H1 (cell line): Measurements from ENCODE around the gene C1QL2. TPM values are rescaled to one million over a fixed set of nuclear protein-coding genes. Genes with fewer than 3 reads are reported as not detected.

Experiments used
- CTCF ChIA-PET: fragments of 300-600 bp; sonication (Branson Sonifier 250); formaldehyde crosslinking; loops from one replicate; lab custom pipeline; 2021; ENCODE audit not compliant: partially characterized antibody; lab: Charles Lee
- POLR2A ChIA-PET: fragments of 300-600 bp; sonication (Branson Sonifier 250); formaldehyde crosslinking; loops from one replicate; lab custom pipeline; 2021; ENCODE audit warnings: inconsistent platforms; ENCODE audit not compliant: partially characterized antibody; lab: Charles Lee
- DNase-seq, 2 experiments: peaks; one replicate each; pipeline versions ENCODE4 v3.0.0 to v3.0.0-alpha.2; 2010 to 2022; ENCODE audit warnings: low spot score in 2 of 2, low read depth in 1 of 2, mixed read lengths in 1 of 2
- FAIRE-seq: peaks from 2 replicates; lab custom pipeline; 2011; peaks lifted over from hg19 to GRCh38; lab: Jason Lieb, UNC
- H2AFZ ChIP-seq: 2 replicates; pipeline ENCODE4 v1.8.1; 2012; ENCODE audit warnings: low read length, inconsistent platforms
- H2AK5ac ChIP-seq: 2 replicates; pipeline ENCODE4 v1.6.1; 2013; ENCODE audit warnings: low read depth, low read length
- H2BK120ac ChIP-seq: replicated peaks from 2 replicates; pipeline ENCODE3; 2013; ENCODE audit warnings: low read depth, low read length, inconsistent platforms
- H2BK12ac ChIP-seq: 2 replicates; pipeline ENCODE4 v1.6.1; 2013; ENCODE audit warnings: low read depth, low read length
- H2BK15ac ChIP-seq: 2 replicates; pipeline ENCODE4 v1.6.1; 2013; ENCODE audit warnings: low read length
- H2BK20ac ChIP-seq: 2 replicates; pipeline ENCODE4 v1.6.1; 2013; ENCODE audit warnings: low read length
- H2BK5ac ChIP-seq: 2 replicates; pipeline ENCODE4 v1.6.1; 2013; ENCODE audit warnings: low read depth, low read length
- H3K14ac ChIP-seq: 2 replicates; pipeline ENCODE4 v1.6.1; 2013; ENCODE audit warnings: inconsistent platforms; ENCODE audit not compliant: insufficient read length
- H3K18ac ChIP-seq: 2 replicates; pipeline ENCODE4 v1.6.1; 2013; ENCODE audit warnings: low read length; ENCODE audit errors: extremely low read depth
- H3K23ac ChIP-seq: 2 replicates; pipeline ENCODE4 v1.6.1; 2013; ENCODE audit warnings: inconsistent platforms; ENCODE audit not compliant: insufficient read length
- H3K23me2 ChIP-seq: 2 replicates; pipeline ENCODE4 v1.6.1; 2013; ENCODE audit warnings: low read depth, low read length
- H3K27ac ChIP-seq: 2 replicates; pipeline ENCODE4 v1.6.1; 2011; ENCODE audit warnings: low read depth, low read length, inconsistent platforms
- H3K27me3 ChIP-seq, 4 experiments: replicated peaks in 1 of 4; 1 replicate in 1 of 4; 2 replicates in 3 of 4; pipeline versions ENCODE4 v1.6.1 to v1.8.1; 2011 to 2013; ENCODE audit warnings: low read length in 3 of 4, mild to moderate bottlenecking in 3 of 4, inconsistent platforms in 2 of 4, mixed read lengths in 2 of 4, moderate library complexity in 1 of 4; ENCODE audit not compliant: control insufficient read depth in 3 of 4, insufficient read depth in 3 of 4; ENCODE audit errors: extremely low read depth in 1 of 4
- H3K36me3 ChIP-seq, 4 experiments: 2 replicates each; pipeline versions ENCODE4 v1.6.1 to v1.8.1; 2011 to 2013; ENCODE audit warnings: mild to moderate bottlenecking in 4 of 4, low read length in 3 of 4, moderate library complexity in 2 of 4, control low read depth in 1 of 4, inconsistent platforms in 1 of 4; ENCODE audit not compliant: insufficient read depth in 4 of 4, control insufficient read depth in 2 of 4
- H3K4ac ChIP-seq: replicated peaks from 2 replicates; pipeline ENCODE3; 2013; ENCODE audit warnings: low read length, low read depth, mixed read lengths, inconsistent platforms; ENCODE audit not compliant: insufficient read length
- H3K4me1 ChIP-seq, 4 experiments: replicated peaks in 1 of 4; 1 replicate in 1 of 4; 2 replicates in 3 of 4; pipeline versions ENCODE4 v1.6.1 to v1.8.1; 2011 to 2013; ENCODE audit warnings: low read length in 3 of 4, inconsistent platforms in 2 of 4, mixed read lengths in 1 of 4; ENCODE audit not compliant: insufficient read depth in 4 of 4, control insufficient read depth in 3 of 4
- H3K4me2 ChIP-seq, 2 experiments: 2 replicates each; pipeline versions ENCODE4 v1.6.1 to v1.8.1; 2011 to 2013; ENCODE audit warnings: low read depth in 2 of 2, low read length in 2 of 2, control low read depth in 1 of 2, inconsistent platforms in 1 of 2, mild to moderate bottlenecking in 1 of 2; ENCODE audit not compliant: insufficient read depth in 1 of 2
- H3K4me3 ChIP-seq, 4 experiments: fragments of 200-600, 300-600 bp in 1 of 4; sonication (generic), shearing (Covaris generic), sonication (Bioruptor Twin) in 1 of 4; 2 replicates each; pipeline versions ENCODE4 v1.5.1 to v1.8.1; 2011 to 2016; ENCODE audit warnings: low read length in 4 of 4, low read depth in 3 of 4, control low read depth in 2 of 4, inconsistent platforms in 2 of 4, mild to moderate bottlenecking in 2 of 4, mixed read lengths in 1 of 4, moderate library complexity in 1 of 4; ENCODE audit not compliant: insufficient read depth in 2 of 4; ENCODE audit errors: extremely low read depth in 1 of 4
- H3K56ac ChIP-seq: replicated peaks from 2 replicates; pipeline ENCODE3; 2013; ENCODE audit warnings: low read depth, mild to moderate bottlenecking, mixed read lengths, low read length, inconsistent platforms; ENCODE audit not compliant: insufficient read length
- H3K79me1 ChIP-seq: 2 replicates; pipeline ENCODE4 v1.6.1; 2013; ENCODE audit warnings: low read depth, low read length, control low read depth
- H3K79me2 ChIP-seq, 2 experiments: 2 replicates each; pipeline versions ENCODE4 v1.6.1 to v1.8.1; 2012 to 2013; ENCODE audit warnings: low read length in 2 of 2, mild to moderate bottlenecking in 2 of 2, inconsistent platforms in 1 of 2; ENCODE audit not compliant: insufficient read depth in 2 of 2, control insufficient read depth in 1 of 2
- H3K9ac ChIP-seq, 4 experiments: replicated peaks in 1 of 4; 1 replicate in 1 of 4; 2 replicates in 3 of 4; pipeline versions ENCODE4 v1.6.1 to v1.8.1; 2011 to 2013; ENCODE audit warnings: low read depth in 3 of 4, low read length in 3 of 4, control low read depth in 2 of 4, mild to moderate bottlenecking in 2 of 4, moderate library complexity in 2 of 4, inconsistent platforms in 1 of 4; ENCODE audit errors: extremely low read depth in 1 of 4
- H3K9me3 ChIP-seq, 2 experiments: 2 replicates each; pipeline versions ENCODE4 v1.6.1 to v1.8.1; 2012 to 2013; ENCODE audit warnings: mild to moderate bottlenecking in 2 of 2, moderate library complexity in 2 of 2, control low read depth in 1 of 2, inconsistent platforms in 1 of 2, low read depth in 1 of 2, low read length in 1 of 2, mixed read lengths in 1 of 2; ENCODE audit not compliant: insufficient read depth in 2 of 2
- H4K20me1 ChIP-seq, 2 experiments: replicated peaks in 1 of 2; 2 replicates each; pipeline versions ENCODE3 to v1.8.1; 2011 to 2013; ENCODE audit warnings: inconsistent platforms in 2 of 2, low read length in 2 of 2, mild to moderate bottlenecking in 1 of 2; ENCODE audit not compliant: insufficient read depth in 2 of 2, control insufficient read depth in 1 of 2
- H4K5ac ChIP-seq: 2 replicates; pipeline ENCODE4 v1.6.1; 2013; ENCODE audit warnings: low read length, low read depth, mixed read lengths, inconsistent platforms; ENCODE audit not compliant: insufficient read length
- H4K8ac ChIP-seq: 2 replicates; pipeline ENCODE4 v1.8.0; 2013; ENCODE audit warnings: mild to moderate bottlenecking, moderate library complexity, low read length, inconsistent platforms; ENCODE audit not compliant: insufficient read depth; ENCODE audit errors: extremely low read depth
- H4K91ac ChIP-seq: replicated peaks from 2 replicates; pipeline ENCODE3; 2013; ENCODE audit warnings: low read length, mixed read lengths, inconsistent platforms; ENCODE audit not compliant: insufficient read length
- ATF3 ChIP-seq: IDR thresholded peaks from 2 replicates; pipeline ENCODE4 v1.6.1; 2011; ENCODE audit warnings: low read depth, mild to moderate bottlenecking, low read length; ENCODE audit not compliant: insufficient read depth
- JUN ChIP-seq: IDR thresholded peaks from 2 replicates; pipeline ENCODE4 v1.6.1; 2011; ENCODE audit warnings: low read depth, mild to moderate bottlenecking, improper control_type of control experiment, low read length
- NANOG ChIP-seq: IDR thresholded peaks from 2 replicates; pipeline ENCODE4 v1.6.1; 2011; ENCODE audit warnings: low read length, low read depth, mild to moderate bottlenecking, inconsistent platforms; ENCODE audit not compliant: insufficient read depth, poor library complexity, severe bottlenecking
- NRF1 ChIP-seq: IDR thresholded peaks from 2 replicates; pipeline ENCODE4 v1.6.1; 2011; ENCODE audit warnings: mild to moderate bottlenecking, low read depth, low read length, improper control_type of control experiment
- SRF ChIP-seq: IDR thresholded peaks from 2 replicates; pipeline ENCODE4 v1.6.1; 2011; ENCODE audit warnings: mild to moderate bottlenecking, low read depth, low read length, moderate library complexity
- WGBS, 2 experiments: shearing (Covaris generic) in 1 of 2; methylation state at CpG; one replicate each; pipeline versions ENCODE4 v1.1.6 to v1.1.7; 2013 to 2015; ENCODE audit warnings: low lambda C conversion rate in 2 of 2, mixed read lengths in 2 of 2, inconsistent platforms in 1 of 2, low coverage in 1 of 2, missing lambda C conversion rate in 1 of 2; ENCODE audit not compliant: insufficient replicate concordance in 2 of 2, insufficient coverage in 1 of 2, insufficient read length in 1 of 2; ENCODE audit errors: extremely low coverage in 1 of 2, missing lambda C conversion rate in 1 of 2; 5-methylcytosine and 5-hydroxymethylcytosine counted together
- polyA plus RNA-seq, 7 experiments: library from polyadenylated mRNA; depleted of rRNA in 3 of 7; stranded (reverse) in 5 of 7; unstranded in 2 of 7; fragments of >200 nt in 5 of 7; fragments of 200-250 nt in 2 of 7; gene quantifications; 1 replicate in 5 of 7; 2 replicates in 1 of 7; 4 replicates in 1 of 7; pipeline versions ENCODE4 v1.2.1 to v1.2.3, GENCODE V29; 2011 to 2013; ENCODE audit warnings: missing spikeins in 2 of 7, mixed read lengths in 2 of 7
- total RNA-seq: library from RNA; stranded (reverse); fragmentation: NEBNext Ultra II Directional; extraction: Animal tissue kit (Norgen Biotek cat#: 25700); gene quantifications from 2 replicates; pipeline ENCODE4 v1.2.1, GENCODE V29; 2021

C1QL2 gene
- total and polyA plus RNA-seq, 2 of the 8 experiments (the other 6 are each of a cell fraction or from before 2014, with no cell fraction given): 0.80 to 0.88 TPM

- Histone ChIP-seq H3K36me3 (no peaks in the 10 kb centered on the region), H2BK120ac (no peak overlapping the region), H2BK5ac (no peak overlapping the region), H4K20me1 (no peaks in the 10 kb centered on the region), H3K27me3 (no peaks in the 10 kb centered on the region), H3K4me3 (no peak overlapping the region), H3K56ac (no peak overlapping the region), H3K23me2 (no peaks in the 10 kb centered on the region), H3K9me3 (no peaks in the 10 kb centered on the region), H3K14ac (no peak overlapping the region), H3K9ac (no peak overlapping the region), H2BK20ac (no peak overlapping the region), H3K23ac (no peak overlapping the region), H4K8ac (no peak overlapping the region), H3K79me2 (no peaks in the 10 kb centered on the region), H4K91ac (no peak overlapping the region), H3K79me1 (no peaks in the 10 kb centered on the region), H4K5ac (no peak overlapping the region), H3K4me2 (no peak overlapping the region), H2AK5ac (no peak overlapping the region), H2BK12ac (no peak overlapping the region), H3K18ac (no peak overlapping the region), H3K27ac (no peak overlapping the region), H3K4me1 (no peaks in the 10 kb centered on the region), H2BK15ac (no peak overlapping the region), H3K4ac (no peak overlapping the region), H2AFZ (no peak overlapping the region)
- no peak for DNase-seq
- no peak for FAIRE-seq
- POLR2A ChIA-PET: no interaction called here
- CTCF ChIA-PET: interaction anchor here (0.7 to 3.6 kb wide), 8 partner anchors 9 to 107 kb away, joined by 3 to 25 read pairs (median 3); no protein-coding TSS in a partner anchor
- TF ChIP-seq SRF (no peak), ATF3 (no peak), JUN (no peak), NRF1 (no peak), NANOG (no peak)
- WGBS, 2 experiments: 95% methylated on average over 7 of the region's 7 CpGs; no CpG with 5 or more reads in 1 of the 2 experiments
These were observed 26.0 kb upstream of the C1QL2 start for GRCh38 chr2:119184512-119184911.
